Measurements from ENCODE around the gene CLTC. TPM values are rescaled to one million over a fixed set of nuclear protein-coding genes. Genes with fewer than 3 reads are reported as not detected.

The CLTC gene
- total and polyA plus RNA-seq, 2 of the 4 experiments (the other 2 are of a cell fraction): 181 to 641 TPM

DNA sequence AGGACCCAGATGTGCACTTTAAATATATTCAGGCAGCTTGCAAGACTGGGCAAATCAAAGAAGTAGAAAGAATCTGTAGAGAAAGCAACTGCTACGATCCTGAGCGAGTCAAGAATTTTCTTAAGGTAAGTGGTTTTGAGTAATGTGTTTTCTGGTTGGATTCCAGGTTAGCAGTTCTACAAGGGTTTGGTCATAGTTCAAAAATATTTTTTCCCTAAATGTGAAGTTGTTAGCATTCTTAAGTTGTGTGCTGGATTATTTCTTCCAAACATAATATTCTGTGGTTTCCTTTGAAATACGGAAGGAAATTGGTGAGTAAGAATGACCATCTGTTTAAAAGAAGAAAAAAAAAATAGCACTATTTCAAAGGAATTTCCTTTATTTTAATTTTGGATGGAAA is 49.1 kb downstream of the CLTC start:
- peak; percentile 97 for DNase-seq
- ATAC-seq (ENCODE audit: low read depth): peak; percentile 71
- Histone ChIP-seq H3K4me2 (ENCODE audit: low read depth, low read length) (no peak overlapping the region; the same call in 1 of the 2 replicates), H3K9ac (ENCODE audit: low read depth, low read length) (no peak overlapping the region), H3K56ac (ENCODE audit: extremely low read depth, insufficient read depth, low read length) (no peak overlapping the region), H2AK5ac (ENCODE audit: low read depth, low read length) (no peak overlapping the region), H3K23ac (ENCODE audit: low read depth, low read length) (no peak overlapping the region), H3K36me3 (ENCODE audit: control insufficient read depth, insufficient read depth, low read length) (peaks cover 40% of the 10 kb centered on the region), H4K8ac (ENCODE audit: low read depth in 2 of 2, low read length in 2 of 2) (no peak overlapping the region), H3K4ac (ENCODE audit: low read depth, low read length) (no peak overlapping the region), H3K9me1 (ENCODE audit: insufficient read depth, low read length) (peaks cover 5% of the 10 kb centered on the region; the same call in 1 of the 2 replicates), H2BK15ac (ENCODE audit: low read depth, low read length) (no peak overlapping the region), H3K9me3 (ENCODE audit: control insufficient read depth, insufficient read depth, low read length) (no peaks in the 10 kb centered on the region), H4K91ac (ENCODE audit: insufficient read depth, low read depth, low read length) (no peak overlapping the region), H3K4me3 (ENCODE audit: insufficient read depth, low read depth, low read length) (no peak overlapping the region), H2AFZ (replicated peaks; ENCODE audit: low read length, poor library complexity) (no peak overlapping the region), H2BK120ac (ENCODE audit: low read depth, low read length) (no peak overlapping the region), H4K5ac (ENCODE audit: low read depth, low read length) (no peak overlapping the region), H3K14ac (replicated peaks; ENCODE audit: low read depth, low read length) (no peak overlapping the region), H2AK9ac (replicated peaks; ENCODE audit: low read depth, low read length, poor library complexity) (no peak overlapping the region), H3K79me1 (ENCODE audit: low read depth in 1 of 2, low read length in 2 of 2) (peaks cover 25 to 46% of the 10 kb centered on the region in 2 experiments), H3K27ac (ENCODE audit: insufficient read depth, low read length) (no peak overlapping the region), H3K27me3 (ENCODE audit: control insufficient read depth, insufficient read depth, low read length) (no peaks in the 10 kb centered on the region), H3K4me1 (ENCODE audit: control insufficient read depth, insufficient read depth, low read length) (peaks cover 14% of the 10 kb centered on the region), H2BK20ac (ENCODE audit: low read depth, low read length) (no peak overlapping the region), H3K18ac (ENCODE audit: low read depth, low read length) (no peak overlapping the region), H2BK5ac (ENCODE audit: low read depth, low read length, poor library complexity, severe bottlenecking) (peak overlapping the region; percentile 97), H4K20me1 (ENCODE audit: insufficient read depth, low read length) (peaks cover 18% of the 10 kb centered on the region; the same call in 1 of the 2 replicates)
- dilution Hi-C loops (cut with HindIII; ENCODE audit: low sequenced_read_pairs, unreplicated experiment): no loop called here
- whole genome bisulfite sequencing, 2 experiments (ENCODE audit: extremely low coverage in 2 of 2, insufficient read length in 1 of 2): no CpG with 5 or more reads among the region's 3 CpGs
- in situ Hi-C loops (cut with MboI; ENCODE audit: low sequenced_read_pairs): no loop called here
- BruUV-seq (replicated peaks): no TSS peak
- TF ChIP-seq BHLHE40 (IDR thresholded peaks at IDR 0.05; ENCODE audit: low read depth, low read length) (no peak), MAFK (IDR thresholded peaks at IDR 0.05; ENCODE audit: low read depth, low read length) (no peak), RFX5 (IDR thresholded peaks at IDR 0.05; ENCODE audit: low read depth, low read length) (no peak), CEBPB (IDR thresholded peaks at IDR 0.05; ENCODE audit: low read depth, low read length) (peak; percentile 10; the same call in 1 of the 2 replicates), CHD1 (IDR thresholded peaks at IDR 0.05; ENCODE audit: low read depth, low read length) (no peak), FOS (IDR thresholded peaks at IDR 0.05; ENCODE audit: low read depth, low read length) (0 out of 2 replicates have a peak, but pooled peaks have one; percentile 16), NFE2L2 (IDR thresholded peaks at IDR 0.05; ENCODE audit: low read depth, low read length) (no peak), SMC3 (IDR thresholded peaks at IDR 0.05; ENCODE audit: low read depth, low read length) (no peak), RAD21 (IDR thresholded peaks at IDR 0.05; ENCODE audit: low read length) (no peak), MXI1 (IDR thresholded peaks at IDR 0.05; ENCODE audit: borderline replicate concordance, low read depth, low read length) (no peak), RCOR1 (IDR thresholded peaks at IDR 0.05; ENCODE audit: insufficient replicate concordance, low read length) (peak; percentile 14), POLR2A (IDR thresholded peaks at IDR 0.05; ENCODE audit: low read depth, low read length) (no peak), MAZ (IDR thresholded peaks at IDR 0.05; ENCODE audit: borderline replicate concordance, low read depth, low read length) (no peak)
- TF ChIP-seq, protein P1, sequence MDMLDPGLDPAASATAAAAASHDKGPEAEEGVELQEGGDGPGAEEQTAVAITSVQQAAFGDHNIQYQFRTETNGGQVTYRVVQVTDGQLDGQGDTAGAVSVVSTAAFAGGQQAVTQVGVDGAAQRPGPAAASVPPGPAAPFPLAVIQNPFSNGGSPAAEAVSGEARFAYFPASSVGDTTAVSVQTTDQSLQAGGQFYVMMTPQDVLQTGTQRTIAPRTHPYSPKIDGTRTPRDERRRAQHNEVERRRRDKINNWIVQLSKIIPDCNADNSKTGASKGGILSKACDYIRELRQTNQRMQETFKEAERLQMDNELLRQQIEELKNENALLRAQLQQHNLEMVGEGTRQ (IDR thresholded peaks at IDR 0.05; ENCODE audit: low read depth, low read length): no peak
- TF ChIP-seq, protein P2, sequence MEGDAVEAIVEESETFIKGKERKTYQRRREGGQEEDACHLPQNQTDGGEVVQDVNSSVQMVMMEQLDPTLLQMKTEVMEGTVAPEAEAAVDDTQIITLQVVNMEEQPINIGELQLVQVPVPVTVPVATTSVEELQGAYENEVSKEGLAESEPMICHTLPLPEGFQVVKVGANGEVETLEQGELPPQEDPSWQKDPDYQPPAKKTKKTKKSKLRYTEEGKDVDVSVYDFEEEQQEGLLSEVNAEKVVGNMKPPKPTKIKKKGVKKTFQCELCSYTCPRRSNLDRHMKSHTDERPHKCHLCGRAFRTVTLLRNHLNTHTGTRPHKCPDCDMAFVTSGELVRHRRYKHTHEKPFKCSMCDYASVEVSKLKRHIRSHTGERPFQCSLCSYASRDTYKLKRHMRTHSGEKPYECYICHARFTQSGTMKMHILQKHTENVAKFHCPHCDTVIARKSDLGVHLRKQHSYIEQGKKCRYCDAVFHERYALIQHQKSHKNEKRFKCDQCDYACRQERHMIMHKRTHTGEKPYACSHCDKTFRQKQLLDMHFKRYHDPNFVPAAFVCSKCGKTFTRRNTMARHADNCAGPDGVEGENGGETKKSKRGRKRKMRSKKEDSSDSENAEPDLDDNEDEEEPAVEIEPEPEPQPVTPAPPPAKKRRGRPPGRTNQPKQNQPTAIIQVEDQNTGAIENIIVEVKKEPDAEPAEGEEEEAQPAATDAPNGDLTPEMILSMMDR (conservative IDR thresholded peaks at IDR 0.05; ENCODE audit: low read depth, low read length): no peak
- TF ChIP-seq, protein P3, sequence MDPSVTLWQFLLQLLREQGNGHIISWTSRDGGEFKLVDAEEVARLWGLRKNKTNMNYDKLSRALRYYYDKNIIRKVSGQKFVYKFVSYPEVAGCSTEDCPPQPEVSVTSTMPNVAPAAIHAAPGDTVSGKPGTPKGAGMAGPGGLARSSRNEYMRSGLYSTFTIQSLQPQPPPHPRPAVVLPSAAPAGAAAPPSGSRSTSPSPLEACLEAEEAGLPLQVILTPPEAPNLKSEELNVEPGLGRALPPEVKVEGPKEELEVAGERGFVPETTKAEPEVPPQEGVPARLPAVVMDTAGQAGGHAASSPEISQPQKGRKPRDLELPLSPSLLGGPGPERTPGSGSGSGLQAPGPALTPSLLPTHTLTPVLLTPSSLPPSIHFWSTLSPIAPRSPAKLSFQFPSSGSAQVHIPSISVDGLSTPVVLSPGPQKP (IDR thresholded peaks at IDR 0.05; ENCODE audit: borderline replicate concordance, low read depth, low read length): no peak
- intact Hi-C loops (cut with micrococcal nuclease): no loop called here
- POLR2A ChIA-PET (ENCODE audit: unreplicated experiment): no interaction called here
- CTCF ChIA-PET: interaction anchor here (0.7 kb wide), 1 partner anchor 159 kb away, joined by 3 read pairs; no protein-coding TSS in a partner anchor
